Effector memory CD4-positive, alpha-beta T cell (primary cell): ENCODE results near the gene HMBS.
A peak's percentile ranks its signal among the peaks of the same experiment; 100 is the strongest.

Experiments
- DNase-seq, 3 donors: peaks; one replicate each; pipeline ENCODE4 v3.0.0-alpha.2; 2020
- H3K27ac ChIP-seq: 2 replicates; pipeline ENCODE4 v1.7.0; 2013; ENCODE audit warnings: mild to moderate bottlenecking, low read length, moderate library complexity; ENCODE audit not compliant: insufficient read depth, poor library complexity, severe bottlenecking
- H3K27me3 ChIP-seq: replicated peaks from 2 replicates; pipeline ENCODE4 v1.7.0; 2013; ENCODE audit warnings: mild to moderate bottlenecking, low read length; ENCODE audit not compliant: insufficient read depth, control insufficient read depth, poor library complexity, severe bottlenecking
- H3K36me3 ChIP-seq: 2 replicates; pipeline ENCODE4 v1.7.0; 2013; ENCODE audit warnings: mild to moderate bottlenecking, low read length, moderate library complexity; ENCODE audit not compliant: control insufficient read depth, insufficient read depth
- H3K4me1 ChIP-seq: 2 replicates; pipeline ENCODE4 v1.7.0; 2013; ENCODE audit warnings: low read length, mild to moderate bottlenecking; ENCODE audit not compliant: control insufficient read depth, insufficient read depth, poor library complexity, severe bottlenecking
- H3K4me3 ChIP-seq: 2 replicates; pipeline ENCODE4 v1.7.0; 2013; ENCODE audit warnings: low read length, low read depth, mild to moderate bottlenecking; ENCODE audit not compliant: insufficient read depth, poor library complexity, severe bottlenecking
- H3K9me3 ChIP-seq: 2 replicates; pipeline ENCODE4 v1.7.0; 2013; ENCODE audit warnings: mild to moderate bottlenecking, low read length, moderate library complexity; ENCODE audit not compliant: control insufficient read depth

HMBS gene

GRCh38 chr11:119108857-119109221 is 24.2 kb downstream of the HMBS start:
- Histone ChIP-seq H3K36me3 (peaks cover 33% of the 10 kb centered on the region), H3K27ac (peak overlapping the region; percentile 73), H3K4me1 (peaks cover 28% of the 10 kb centered on the region), H3K27me3 (no peaks in the 10 kb centered on the region), H3K4me3 (peak overlapping the region; percentile 95), H3K9me3 (no peaks in the 10 kb centered on the region)
- no peak for DNase-seq

- DNase-seq, result no peak
- H3K27me3 ChIP-seq, result no peaks in the 10 kb centered on the region
- H3K4me3 ChIP-seq, result no peak overlapping the region
- no peaks in the 10 kb centered on the region for H3K9me3 ChIP-seq
- peaks cover 41% of the 10 kb centered on the region for H3K36me3 ChIP-seq
- peaks cover 34% of the 10 kb centered on the region for H3K4me1 ChIP-seq
- H3K27ac ChIP-seq, result peak overlapping the region; percentile 35
Observed at GRCh38 chr11:119109843-119110242, 25.2 kb downstream of the HMBS start.

GRCh38 chr11:119110439-119110838 is 25.8 kb downstream of the HMBS start:
- Histone ChIP-seq H3K27ac (peak overlapping the region; percentile 35), H3K4me1 (peaks cover 39% of the 10 kb centered on the region), H3K36me3 (peaks cover 41% of the 10 kb centered on the region), H3K9me3 (no peaks in the 10 kb centered on the region), H3K27me3 (no peaks in the 10 kb centered on the region), H3K4me3 (no peak overlapping the region)
- DNase-seq, result no peak

- H3K9me3 ChIP-seq, result no peaks in the 10 kb centered on the region
- H3K27ac ChIP-seq, result no peak overlapping the region
- peaks cover 41% of the 10 kb centered on the region for H3K36me3 ChIP-seq
- no peak for DNase-seq
- no peaks in the 10 kb centered on the region for H3K27me3 ChIP-seq
- H3K4me1 ChIP-seq, result peaks cover 48% of the 10 kb centered on the region
- no peak overlapping the region for H3K4me3 ChIP-seq
Observed at GRCh38 chr11:119111361-119111925, 26.8 kb downstream of the HMBS start.

- DNase-seq, result no peak
- peaks cover 43% of the 10 kb centered on the region for H3K4me1 ChIP-seq
- H3K27me3 ChIP-seq, result no peaks in the 10 kb centered on the region
- H3K27ac ChIP-seq, result no peak overlapping the region
- no peak overlapping the region for H3K4me3 ChIP-seq
- H3K36me3 ChIP-seq, result peaks cover 41% of the 10 kb centered on the region
- H3K9me3 ChIP-seq, result no peaks in the 10 kb centered on the region
Observed at GRCh38 chr11:119112314-119113020, 27.8 kb downstream of the HMBS start.

DNA sequence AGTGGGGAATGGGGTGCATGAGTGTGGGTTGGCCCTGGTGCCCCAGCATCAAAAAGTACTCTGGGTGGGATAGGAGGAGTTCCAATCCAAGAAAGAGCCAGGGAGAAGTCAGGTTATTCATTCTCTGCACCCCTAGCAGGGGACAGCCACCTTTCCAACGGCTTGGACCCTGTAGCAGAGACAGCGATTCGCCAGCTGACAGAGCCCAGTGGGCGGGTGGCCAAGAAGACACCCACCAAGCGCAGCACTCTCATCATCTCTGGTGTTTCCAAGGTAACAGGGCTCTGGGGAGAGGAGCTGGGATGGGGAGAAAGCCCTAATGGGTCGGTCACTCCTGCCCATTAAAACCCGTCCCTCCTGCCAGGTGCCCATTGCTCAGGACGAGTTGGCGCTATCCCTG is 29.0 kb downstream of the HMBS start:
- no peak overlapping the region for H3K27ac ChIP-seq
- no peaks in the 10 kb centered on the region for H3K9me3 ChIP-seq
- H3K36me3 ChIP-seq, result peaks cover 41% of the 10 kb centered on the region
- peaks cover 38% of the 10 kb centered on the region for H3K4me1 ChIP-seq
- no peak for DNase-seq
- no peaks in the 10 kb centered on the region for H3K27me3 ChIP-seq
- no peak overlapping the region for H3K4me3 ChIP-seq

DNA sequence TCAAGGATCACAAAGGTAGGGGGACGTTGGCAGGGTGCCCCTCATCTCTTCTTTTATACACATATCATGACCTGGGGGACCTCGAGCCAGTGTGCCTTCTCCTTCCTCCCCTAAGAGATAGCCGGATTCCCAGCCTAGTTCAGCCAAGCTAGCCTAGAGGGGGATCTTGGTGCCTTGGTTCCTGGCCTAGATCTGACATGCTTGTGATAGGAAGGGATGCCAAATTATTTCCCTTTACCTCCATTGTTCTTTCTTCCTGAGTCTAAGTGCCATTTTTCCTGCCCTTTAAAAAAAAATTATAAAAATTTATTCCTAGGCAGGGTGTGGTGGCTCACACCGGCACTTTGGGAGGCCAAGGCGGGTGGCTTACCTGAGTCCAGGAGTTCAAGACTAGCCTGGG is 29.7 kb downstream of the HMBS start:
- Histone ChIP-seq H3K27me3 (no peaks in the 10 kb centered on the region), H3K9me3 (no peaks in the 10 kb centered on the region), H3K36me3 (peaks cover 41% of the 10 kb centered on the region), H3K4me1 (peaks cover 32% of the 10 kb centered on the region), H3K4me3 (no peak overlapping the region), H3K27ac (no peak overlapping the region)
- DNase-seq, result no peak

DNA sequence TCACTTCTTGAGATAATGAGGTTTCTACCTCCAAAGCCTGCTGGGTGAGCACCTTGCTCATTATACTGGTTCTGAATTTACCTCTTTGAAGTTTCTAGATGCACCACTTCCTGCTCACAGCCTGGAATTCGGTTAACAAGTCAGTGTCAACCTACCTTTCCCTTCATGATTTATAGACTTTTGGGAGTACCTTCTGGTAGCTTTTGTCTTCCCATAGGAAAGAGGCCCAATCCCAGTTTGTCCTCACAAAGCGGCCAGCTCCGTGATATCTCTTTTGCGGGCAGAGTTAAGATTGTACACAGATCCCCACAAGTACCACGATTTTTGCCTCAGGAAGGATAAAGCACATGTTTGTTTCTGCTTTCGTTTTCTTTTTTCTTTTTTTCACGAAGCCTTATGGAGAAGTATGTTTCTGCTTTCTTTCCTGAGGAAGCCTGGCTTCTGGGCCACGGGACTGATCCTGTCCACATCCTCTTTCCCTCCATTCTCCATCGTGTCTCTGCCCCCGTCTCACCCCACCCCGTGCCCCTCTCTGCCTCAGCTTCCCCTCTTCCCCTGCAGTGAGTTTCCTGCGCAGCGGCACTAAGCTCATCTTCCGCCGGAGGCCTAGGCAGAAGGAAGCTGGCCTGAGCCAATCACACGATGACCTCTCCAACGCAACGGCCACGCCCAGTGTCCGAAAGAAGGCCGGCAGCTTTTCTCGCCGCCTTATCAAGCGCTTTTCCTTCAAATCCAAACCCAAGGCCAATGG is 31.0 kb downstream of the HMBS start:
- Histone ChIP-seq H3K9me3 (no peaks in the 10 kb centered on the region), H3K36me3 (peaks cover 39% of the 10 kb centered on the region), H3K27ac (peak overlapping the region; percentile 56), H3K4me3 (peak overlapping the region; percentile 40), H3K27me3 (no peaks in the 10 kb centered on the region), H3K4me1 (peaks cover 23% of the 10 kb centered on the region)
- no peak for DNase-seq

- H3K27me3 ChIP-seq, result no peaks in the 10 kb centered on the region
- peaks cover 33% of the 10 kb centered on the region for H3K36me3 ChIP-seq
- no peak overlapping the region for H3K4me3 ChIP-seq
- peaks cover 26% of the 10 kb centered on the region for H3K4me1 ChIP-seq
- H3K27ac ChIP-seq, result peak overlapping the region; percentile 56
- no peaks in the 10 kb centered on the region for H3K9me3 ChIP-seq
- DNase-seq, result no peak
Observed at GRCh38 chr11:119116235-119116594, 31.5 kb downstream of the HMBS start.

- H3K27me3 ChIP-seq, result no peaks in the 10 kb centered on the region
- DNase-seq, result no peak
- no peak overlapping the region for H3K27ac ChIP-seq
- peaks cover 29% of the 10 kb centered on the region for H3K36me3 ChIP-seq
- H3K9me3 ChIP-seq, result no peaks in the 10 kb centered on the region
- H3K4me1 ChIP-seq, result peaks cover 26% of the 10 kb centered on the region
- H3K4me3 ChIP-seq, result no peak overlapping the region
Observed at GRCh38 chr11:119116601-119117000, 31.9 kb downstream of the HMBS start.
